Measurements from ENCODE around the gene RECQL. TPM values are rescaled to one million over a fixed set of nuclear protein-coding genes. Genes with fewer than 3 reads are reported as not detected.

The RECQL gene
- total RNA-seq, 1 experiment from 2014 or later, result 40.3 TPM

- Mint-ChIP-seq H3K9me3 (no peaks in the 10 kb centered on the region), H3K27ac (peak overlapping the region; percentile 97; the same call in 1 of the 2 replicates)
- CTCF ChIA-PET, result no interaction called here
- no peak for TF ChIP-seq AFF4 (CRISPR knock-in tag; IDR thresholded peaks at IDR 0.05; ENCODE audit: borderline replicate concordance)
- no peak for TF ChIP-seq SMAD4 (CRISPR knock-in tag; IDR thresholded peaks at IDR 0.05)
- no peak for TF ChIP-seq ATF2 (CRISPR knock-in tag; IDR thresholded peaks at IDR 0.05; ENCODE audit: borderline replicate concordance, low read depth)
- no peak for TF ChIP-seq ZNF532 (CRISPR knock-in tag; IDR thresholded peaks at IDR 0.05; ENCODE audit: borderline replicate concordance)
- no peak for TF ChIP-seq FOXJ3 (CRISPR knock-in tag; IDR thresholded peaks at IDR 0.05; ENCODE audit: borderline replicate concordance)
- no peak for TF ChIP-seq MXD4 (CRISPR knock-in tag; IDR thresholded peaks at IDR 0.05; ENCODE audit: borderline replicate concordance)
- no peak for TF ChIP-seq OVOL2 (CRISPR knock-in tag; IDR thresholded peaks at IDR 0.05; ENCODE audit: borderline replicate concordance)
- TF ChIP-seq NFATC4 (CRISPR knock-in tag; IDR thresholded peaks at IDR 0.05), result no peak
- no peak for TF ChIP-seq GRHL2 (CRISPR knock-in tag; IDR thresholded peaks at IDR 0.05; ENCODE audit: insufficient replicate concordance, severe bottlenecking)
- no peak for TF ChIP-seq ZNF219 (CRISPR knock-in tag; IDR thresholded peaks at IDR 0.05; ENCODE audit: borderline replicate concordance)
- no peak for TF ChIP-seq ZNF512 (CRISPR knock-in tag; IDR thresholded peaks at IDR 0.05; ENCODE audit: borderline replicate concordance)
- TF ChIP-seq ZNF281 (CRISPR knock-in tag; IDR thresholded peaks at IDR 0.05), result no peak
- TF ChIP-seq STAT6 (CRISPR knock-in tag; conservative IDR thresholded peaks at IDR 0.05; ENCODE audit: low read depth), result no peak
- no peak for TF ChIP-seq MYBL2 (CRISPR knock-in tag; IDR thresholded peaks at IDR 0.05)
- no peak for TF ChIP-seq ZNF317 (CRISPR knock-in tag; IDR thresholded peaks at IDR 0.05; ENCODE audit: borderline replicate concordance, low read depth)
- TF ChIP-seq E2F4 (CRISPR knock-in tag; IDR thresholded peaks at IDR 0.05; ENCODE audit: borderline replicate concordance, low read depth), result no peak
- no peak for TF ChIP-seq GTF2I (CRISPR knock-in tag; conservative IDR thresholded peaks at IDR 0.05)
- no peak for TF ChIP-seq TEAD4 (CRISPR knock-in tag; IDR thresholded peaks at IDR 0.05)
- TF ChIP-seq CREB1 (CRISPR knock-in tag; IDR thresholded peaks at IDR 0.05), result no peak
Measured at GRCh38 chr12:21438643-21439042, 62.8 kb downstream of the RECQL start.

More at GRCh38 chr12:21438643-21439042, 62.8 kb downstream of the RECQL start:
- Mint-ChIP-seq H3K4me1 (peaks cover 3% of the 10 kb centered on the region; the same call in 1 of the 2 replicates), H3K4me3 (peak overlapping the region; percentile 87), H3K27me3 (ENCODE audit: low read depth) (peaks cover 6% of the 10 kb centered on the region), H3K36me3 (peaks cover 3% of the 10 kb centered on the region; the same call in 1 of the 2 replicates)
- DNase-seq (ENCODE audit: low spot score) (no peak), ATAC-seq (no peak)
- POLR2A ChIA-PET, result interaction anchor here (1.6 to 2.1 kb wide), 2 partner anchors 63 to 219 kb away, joined by 6 to 8 read pairs; partner anchors contain the start of genes GOLT1B, LDHB and RECQL
